Esophagus squamous epithelium (tissue), 4 donors: Measurements from ENCODE around the gene ATG9B.
A peak's percentile ranks its signal among the peaks of the same experiment; 100 is the strongest.

Source experiments
- POLR2A ChIP-seq, 4 donors: fragments of 450-650 bp; IDR thresholded peaks; one replicate each; pipeline ENCODE4 v1.6.1; 2017; ENCODE audit warnings: antibody characterized with exemption in 4 of 4, mild to moderate bottlenecking in 4 of 4, moderate library complexity in 3 of 4
- TF ChIP-seq, protein P1 (sequence below), 6 experiments: fragments of 450-650 bp in 4 of 6; fragments of 200-600 bp in 2 of 6; sonication (generic) in 2 of 6; IDR thresholded peaks; one replicate each; pipeline ENCODE4 v1.5.1; 2016 to 2019; ENCODE audit warnings: antibody characterized with exemption in 6 of 6, mild to moderate bottlenecking in 4 of 6, moderate library complexity in 4 of 6

DNA sequence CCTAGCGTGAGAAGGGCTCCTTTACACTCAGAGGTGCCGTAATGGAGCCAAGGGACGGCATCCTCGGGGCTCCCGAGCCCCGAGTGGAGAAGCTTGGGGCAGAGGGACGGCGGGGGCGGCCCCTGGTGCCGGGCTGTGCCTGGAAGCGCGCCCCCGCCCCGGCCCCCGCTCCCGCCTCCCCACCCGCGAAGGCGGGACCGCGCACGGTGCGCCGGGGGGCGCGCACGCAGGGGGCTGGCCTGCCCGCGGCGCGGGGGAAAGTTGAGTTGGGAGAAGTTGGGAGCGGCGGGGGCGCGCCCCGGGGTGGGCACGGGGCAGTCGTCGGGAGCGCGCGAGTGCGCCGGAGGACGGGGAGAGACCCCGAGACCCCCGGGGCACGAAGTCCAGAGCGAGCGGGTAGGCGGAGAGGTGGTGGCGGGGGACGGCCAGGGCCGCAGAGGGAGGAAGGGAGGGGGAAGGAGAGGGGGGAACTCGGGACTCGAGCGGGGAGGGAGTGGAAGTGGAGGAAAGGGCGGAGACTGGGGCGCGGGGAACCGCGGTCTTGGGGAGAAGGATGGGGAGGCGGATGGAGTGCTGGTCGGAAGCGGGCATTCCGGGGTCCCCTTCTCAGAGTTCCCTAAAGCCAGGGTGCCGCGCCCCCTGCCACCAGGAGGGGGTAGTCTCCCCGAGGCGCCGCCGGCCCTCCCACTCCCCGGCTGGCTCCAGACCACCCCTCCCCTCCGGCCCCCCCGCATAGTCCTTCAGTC lies 35.2 kb upstream of the ATG9B start, which contains the start of gene SLC4A2:
- TF ChIP-seq, protein P1, sequence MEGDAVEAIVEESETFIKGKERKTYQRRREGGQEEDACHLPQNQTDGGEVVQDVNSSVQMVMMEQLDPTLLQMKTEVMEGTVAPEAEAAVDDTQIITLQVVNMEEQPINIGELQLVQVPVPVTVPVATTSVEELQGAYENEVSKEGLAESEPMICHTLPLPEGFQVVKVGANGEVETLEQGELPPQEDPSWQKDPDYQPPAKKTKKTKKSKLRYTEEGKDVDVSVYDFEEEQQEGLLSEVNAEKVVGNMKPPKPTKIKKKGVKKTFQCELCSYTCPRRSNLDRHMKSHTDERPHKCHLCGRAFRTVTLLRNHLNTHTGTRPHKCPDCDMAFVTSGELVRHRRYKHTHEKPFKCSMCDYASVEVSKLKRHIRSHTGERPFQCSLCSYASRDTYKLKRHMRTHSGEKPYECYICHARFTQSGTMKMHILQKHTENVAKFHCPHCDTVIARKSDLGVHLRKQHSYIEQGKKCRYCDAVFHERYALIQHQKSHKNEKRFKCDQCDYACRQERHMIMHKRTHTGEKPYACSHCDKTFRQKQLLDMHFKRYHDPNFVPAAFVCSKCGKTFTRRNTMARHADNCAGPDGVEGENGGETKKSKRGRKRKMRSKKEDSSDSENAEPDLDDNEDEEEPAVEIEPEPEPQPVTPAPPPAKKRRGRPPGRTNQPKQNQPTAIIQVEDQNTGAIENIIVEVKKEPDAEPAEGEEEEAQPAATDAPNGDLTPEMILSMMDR (IDR thresholded peaks at IDR 0.05): peak in 5 of 6 experiments; percentile 24 to 39 (median 34)
- TF ChIP-seq POLR2A (IDR thresholded peaks at IDR 0.05): peak in 2 of 4 donors; percentile 33 to 66
